NCI-H345 treated with DMSO at 0.1 percent for 48 hours (cell line): ENCODE results near the gene RRAS2.
"Not testable (repeated sequence)": the region's sequence is repeated elsewhere in the genome, so short reads cannot be mapped to it uniquely, and the experiment has no call there.

Experiments
- DNase-seq: peaks from one replicate; lab custom pipeline; 2025; ENCODE audit not compliant: unreplicated experiment; lab: John Stamatoyannopoulos, UW

The RRAS2 gene

GRCh38 chr11:14372011-14372410, 13.0 kb upstream of the RRAS2 start:
- DNase-seq: no peak

- DNase-seq: no peak
These were observed 12.3 kb upstream of the RRAS2 start for GRCh38 chr11:14371249-14371648.

- DNase-seq: no peak
These were observed 11.5 kb upstream of the RRAS2 start for GRCh38 chr11:14370496-14370895.

GRCh38 chr11:14369598-14369997, 10.6 kb upstream of the RRAS2 start:
- DNase-seq: no peak

- no peak for DNase-seq
These were observed 8.0 kb upstream of the RRAS2 start for GRCh38 chr11:14366936-14367335.

- peak; percentile 71 for DNase-seq
These were observed 5.3 kb upstream of the RRAS2 start for GRCh38 chr11:14364322-14364721.

GRCh38 chr11:14362611-14363010, 3.6 kb upstream of the RRAS2 start:
- peak; percentile 39 for DNase-seq

- no peak for DNase-seq
These were observed 3.0 kb upstream of the RRAS2 start for GRCh38 chr11:14361951-14362350.

GRCh38 chr11:14360976-14361375, 2.0 kb upstream of the RRAS2 start:
- DNase-seq: no peak

- DNase-seq: no peak
These were observed 583 bp upstream of the RRAS2 start for GRCh38 chr11:14359501-14360031.

- peak; percentile 41 for DNase-seq
These were observed 878 bp downstream of the RRAS2 start for GRCh38 chr11:14357881-14358728.

GRCh38 chr11:14356342-14356741, 2.6 kb downstream of the RRAS2 start:
- DNase-seq: no peak

- DNase-seq: not testable (repeated sequence)
These were observed 4.4 kb downstream of the RRAS2 start for GRCh38 chr11:14354604-14355003.

GRCh38 chr11:14350716-14351238, 8.2 kb downstream of the RRAS2 start:
- no peak for DNase-seq

GRCh38 chr11:14350215-14350614, 8.8 kb downstream of the RRAS2 start:
- no peak for DNase-seq

GRCh38 chr11:14347991-14348390, 11.0 kb downstream of the RRAS2 start:
- DNase-seq: peak; percentile 44

GRCh38 chr11:14347494-14347893, 11.5 kb downstream of the RRAS2 start:
- DNase-seq: no peak

- no peak for DNase-seq
These were observed 12.6 kb downstream of the RRAS2 start for GRCh38 chr11:14346303-14346955.

- no peak for DNase-seq
These were observed 13.3 kb downstream of the RRAS2 start for GRCh38 chr11:14345668-14346067.

GRCh38 chr11:14345016-14345415, 14.0 kb downstream of the RRAS2 start:
- DNase-seq: not testable (repeated sequence)

- no peak for DNase-seq
These were observed 16.1 kb downstream of the RRAS2 start for GRCh38 chr11:14342906-14343305.

GRCh38 chr11:14341968-14342367, 17.0 kb downstream of the RRAS2 start:
- DNase-seq: no peak
